Effector memory CD4-positive, alpha-beta T cell (primary cell): ENCODE data around the gene LAMA3.

Experiments used
- DNase-seq, 3 donors: peaks; one replicate each; pipeline ENCODE4 v3.0.0-alpha.2; 2020
- H3K27ac ChIP-seq: 2 replicates; pipeline ENCODE4 v1.7.0; 2013; ENCODE audit warnings: mild to moderate bottlenecking, low read length, moderate library complexity; ENCODE audit not compliant: insufficient read depth, poor library complexity, severe bottlenecking
- H3K27me3 ChIP-seq: replicated peaks from 2 replicates; pipeline ENCODE4 v1.7.0; 2013; ENCODE audit warnings: mild to moderate bottlenecking, low read length; ENCODE audit not compliant: insufficient read depth, control insufficient read depth, poor library complexity, severe bottlenecking
- H3K36me3 ChIP-seq: 2 replicates; pipeline ENCODE4 v1.7.0; 2013; ENCODE audit warnings: mild to moderate bottlenecking, low read length, moderate library complexity; ENCODE audit not compliant: control insufficient read depth, insufficient read depth
- H3K4me1 ChIP-seq: 2 replicates; pipeline ENCODE4 v1.7.0; 2013; ENCODE audit warnings: low read length, mild to moderate bottlenecking; ENCODE audit not compliant: control insufficient read depth, insufficient read depth, poor library complexity, severe bottlenecking
- H3K4me3 ChIP-seq: 2 replicates; pipeline ENCODE4 v1.7.0; 2013; ENCODE audit warnings: low read length, low read depth, mild to moderate bottlenecking; ENCODE audit not compliant: insufficient read depth, poor library complexity, severe bottlenecking
- H3K9me3 ChIP-seq: 2 replicates; pipeline ENCODE4 v1.7.0; 2013; ENCODE audit warnings: mild to moderate bottlenecking, low read length, moderate library complexity; ENCODE audit not compliant: control insufficient read depth

LAMA3 gene

GRCh38 chr18:23838801-23839366 lies 149.6 kb downstream of the LAMA3 start:
- Histone ChIP-seq H3K36me3 (no peaks in the 10 kb centered on the region), H3K4me3 (no peak overlapping the region), H3K27ac (no peak overlapping the region), H3K9me3 (no peaks in the 10 kb centered on the region), H3K27me3 (no peaks in the 10 kb centered on the region), H3K4me1 (no peaks in the 10 kb centered on the region)
- DNase-seq, result no peak

GRCh38 chr18:23842305-23842704 lies 153.1 kb downstream of the LAMA3 start:
- no peak for DNase-seq
- no peaks in the 10 kb centered on the region for H3K9me3 ChIP-seq
- no peaks in the 10 kb centered on the region for H3K4me1 ChIP-seq
- H3K36me3 ChIP-seq, result no peaks in the 10 kb centered on the region
- no peak overlapping the region for H3K27ac ChIP-seq
- no peak overlapping the region for H3K4me3 ChIP-seq
- no peaks in the 10 kb centered on the region for H3K27me3 ChIP-seq

- H3K4me1 ChIP-seq, result no peaks in the 10 kb centered on the region
- no peaks in the 10 kb centered on the region for H3K9me3 ChIP-seq
- no peaks in the 10 kb centered on the region for H3K27me3 ChIP-seq
- H3K4me3 ChIP-seq, result no peak overlapping the region
- no peak overlapping the region for H3K27ac ChIP-seq
- no peak for DNase-seq
- no peaks in the 10 kb centered on the region for H3K36me3 ChIP-seq
These were observed 155.9 kb downstream of the LAMA3 start for GRCh38 chr18:23844991-23845680.

- no peaks in the 10 kb centered on the region for H3K27me3 ChIP-seq
- no peaks in the 10 kb centered on the region for H3K36me3 ChIP-seq
- no peaks in the 10 kb centered on the region for H3K4me1 ChIP-seq
- H3K27ac ChIP-seq, result no peak overlapping the region
- DNase-seq, result no peak
- H3K4me3 ChIP-seq, result no peak overlapping the region
- H3K9me3 ChIP-seq, result no peaks in the 10 kb centered on the region
These were observed 156.9 kb downstream of the LAMA3 start for GRCh38 chr18:23845988-23846630.

GRCh38 chr18:23847321-23847986 lies 158.2 kb downstream of the LAMA3 start:
- no peak for DNase-seq
- Histone ChIP-seq H3K27me3 (no peaks in the 10 kb centered on the region), H3K36me3 (no peaks in the 10 kb centered on the region), H3K4me1 (no peaks in the 10 kb centered on the region), H3K4me3 (no peak overlapping the region), H3K27ac (no peak overlapping the region), H3K9me3 (no peaks in the 10 kb centered on the region)

- no peak overlapping the region for H3K27ac ChIP-seq
These were observed 159.9 kb downstream of the LAMA3 start for GRCh38 chr18:23849141-23849540.

GRCh38 chr18:23850215-23850614 lies 161.0 kb downstream of the LAMA3 start:
- no peak overlapping the region for H3K27ac ChIP-seq
- no peaks in the 10 kb centered on the region for H3K36me3 ChIP-seq
- no peak for DNase-seq
- no peak overlapping the region for H3K4me3 ChIP-seq
- H3K4me1 ChIP-seq, result no peaks in the 10 kb centered on the region
- H3K27me3 ChIP-seq, result no peaks in the 10 kb centered on the region
- no peaks in the 10 kb centered on the region for H3K9me3 ChIP-seq

More at GRCh38 chr18:23849141-23849540, 159.9 kb downstream of the LAMA3 start:
- no peaks in the 10 kb centered on the region for H3K9me3 ChIP-seq
- H3K36me3 ChIP-seq, result no peaks in the 10 kb centered on the region
- DNase-seq, result no peak
- H3K4me1 ChIP-seq, result no peaks in the 10 kb centered on the region
- H3K27me3 ChIP-seq, result no peaks in the 10 kb centered on the region
- H3K4me3 ChIP-seq, result no peak overlapping the region

- no peaks in the 10 kb centered on the region for H3K9me3 ChIP-seq
- DNase-seq, result no peak
- no peaks in the 10 kb centered on the region for H3K4me1 ChIP-seq
- H3K4me3 ChIP-seq, result no peak overlapping the region
- no peaks in the 10 kb centered on the region for H3K36me3 ChIP-seq
- no peak overlapping the region for H3K27ac ChIP-seq
- H3K27me3 ChIP-seq, result no peaks in the 10 kb centered on the region
These were observed 162.3 kb downstream of the LAMA3 start for GRCh38 chr18:23851470-23852002.

- H3K4me1 ChIP-seq, result no peaks in the 10 kb centered on the region
- no peaks in the 10 kb centered on the region for H3K9me3 ChIP-seq
- no peaks in the 10 kb centered on the region for H3K36me3 ChIP-seq
- no peaks in the 10 kb centered on the region for H3K27me3 ChIP-seq
- H3K4me3 ChIP-seq, result no peak overlapping the region
- DNase-seq, result no peak
- no peak overlapping the region for H3K27ac ChIP-seq
These were observed 163.2 kb downstream of the LAMA3 start for GRCh38 chr18:23852236-23853045.
